Upper lobe of left lung (tissue), 6 donors: ENCODE data around the gene COTL1. TPM values are rescaled to one million over a fixed set of nuclear protein-coding genes. Genes with fewer than 3 reads are reported as not detected.

Source experiments
- ATAC-seq, 2 donors: fragments of 200-7000 bp; cut with Tn5 transposase; one replicate each; pipeline ENCODE4 v1.9.1; 2022; ENCODE audit warnings: mild to moderate bottlenecking in 2 of 2, moderate library complexity in 2 of 2; ENCODE audit not compliant: low FRiP score in 2 of 2
- DNase-seq, 2 donors: peaks; one replicate each; pipeline ENCODE4 v3.0.0-alpha.2; 2019 to 2020
- H3K27ac ChIP-seq, 4 donors: fragments of 200-600 bp; sonication (generic); one replicate each; pipeline ENCODE4 v1.5.1; 2016 to 2019
- H3K27me3 ChIP-seq, 4 donors: fragments of 200-600 bp; sonication (generic); one replicate each; pipeline ENCODE4 v1.5.1; 2017 to 2019
- H3K36me3 ChIP-seq, 4 donors: fragments of 200-600 bp; sonication (generic); one replicate each; pipeline ENCODE4 v1.5.1; 2016 to 2019
- H3K4me1 ChIP-seq, 4 donors: fragments of 200-600 bp; sonication (generic); one replicate each; pipeline ENCODE4 v1.5.1; 2018 to 2019
- H3K4me3 ChIP-seq, 4 donors: fragments of 200-600 bp; sonication (generic); one replicate each; pipeline ENCODE4 v1.5.1; 2017 to 2019; ENCODE audit warnings: mild to moderate bottlenecking in 2 of 4, moderate library complexity in 1 of 4
- H3K9me3 ChIP-seq, 4 donors: fragments of 200-600 bp; sonication (generic); one replicate each; pipeline ENCODE4 v1.5.1; 2018 to 2019
- CTCF ChIP-seq, 6 experiments: fragments of 450-650 bp in 4 of 6; fragments of 200-600 bp in 2 of 6; sonication (generic) in 2 of 6; IDR thresholded peaks; one replicate each; pipeline ENCODE4 v1.5.1; 2016 to 2019; ENCODE audit warnings: antibody characterized with exemption in 6 of 6
- EP300 ChIP-seq, 4 donors: sonication (generic); formaldehyde crosslinking; IDR thresholded peaks; one replicate each; pipeline ENCODE4 v1.5.1; 2017; ENCODE audit warnings: antibody characterized with exemption in 4 of 4, control low read depth in 2 of 4
- POLR2A ChIP-seq, 4 donors: fragments of 450-650 bp; IDR thresholded peaks; one replicate each; pipeline ENCODE4 v1.5.1; 2016 to 2017; ENCODE audit warnings: antibody characterized with exemption in 4 of 4, mild to moderate bottlenecking in 2 of 4
- POLR2AphosphoS5 ChIP-seq, 2 donors: sonication (generic); formaldehyde crosslinking; IDR thresholded peaks; one replicate each; pipeline ENCODE4 v1.5.1; 2017; ENCODE audit warnings: antibody characterized with exemption in 2 of 2
- WGBS, 2 donors: methylation state at CpG; one replicate each; pipeline ENCODE4 v1.1.5; 2017 to 2018; 5-methylcytosine and 5-hydroxymethylcytosine counted together
- total RNA-seq, 6 donors: library from RNA; depleted of rRNA in 4 of 6; stranded (reverse); fragments of >200 nt in 4 of 6; gene quantifications; one replicate each; pipeline versions ENCODE4 v1.1.0 to v1.2.1, GENCODE V29; 2016 to 2021
- donor health status: DM: no; HTN: no; CAD: no; lungs with moderate emphysema.
- donor health status: DM: no; HTN: yes; CAD: no; lungs with severe emphysema.

The COTL1 gene
- total RNA-seq, 6 donors from 2014 or later: 31.6 to 256 (median 75.6) TPM

GRCh38 chr16:84557504-84557903, 60.4 kb downstream of the COTL1 start:
- Histone ChIP-seq H3K27me3 (no peaks in the 10 kb centered on the region), H3K36me3 (no peaks in the 10 kb centered on the region), H3K9me3 (no peaks in the 10 kb centered on the region), H3K27ac (no peak overlapping the region), H3K4me3 (no peak overlapping the region), H3K4me1 (no peaks in the 10 kb centered on the region)
- no peak for TF ChIP-seq CTCF (IDR thresholded peaks at IDR 0.05)
- TF ChIP-seq POLR2AphosphoS5 (IDR thresholded peaks at IDR 0.05): no peak
- no peak for TF ChIP-seq POLR2A (IDR thresholded peaks at IDR 0.05)
- TF ChIP-seq EP300 (IDR thresholded peaks at IDR 0.05): no peak
- DNase-seq (no peak), ATAC-seq (no peak)
- 83 to 84% methylated on average over 6 of the region's 6 CpGs for WGBS, 2 donors

GRCh38 chr16:84557059-84557458, 60.8 kb downstream of the COTL1 start:
- WGBS, 2 donors: 56 to 61% methylated on average over 6 of the region's 6 CpGs
- H3K36me3 ChIP-seq: no peaks in the 10 kb centered on the region

GRCh38 chr16:84555418-84556196, 62.3 kb downstream of the COTL1 start:
- no peak for ATAC-seq
- Histone ChIP-seq H3K36me3 (no peaks in the 10 kb centered on the region), H3K27ac (no peak overlapping the region), H3K4me1 (no peaks in the 10 kb centered on the region), H3K9me3 (no peaks in the 10 kb centered on the region), H3K27me3 (no peaks in the 10 kb centered on the region), H3K4me3 (no peak overlapping the region)
- no peak for DNase-seq
- no peak for TF ChIP-seq CTCF (IDR thresholded peaks at IDR 0.05)
- TF ChIP-seq EP300 (IDR thresholded peaks at IDR 0.05): no peak
- TF ChIP-seq POLR2AphosphoS5 (IDR thresholded peaks at IDR 0.05): no peak
- TF ChIP-seq POLR2A (IDR thresholded peaks at IDR 0.05): no peak
- WGBS, 2 donors: 63 to 65% methylated on average over 18 to 19 of the region's 19 CpGs

More at GRCh38 chr16:84557059-84557458, 60.8 kb downstream of the COTL1 start:
- no peak overlapping the region for H3K27ac ChIP-seq
- H3K4me3 ChIP-seq: no peak overlapping the region
- ATAC-seq (no peak), DNase-seq (no peak)
- no peaks in the 10 kb centered on the region for H3K9me3 ChIP-seq
- H3K4me1 ChIP-seq: no peaks in the 10 kb centered on the region
- no peaks in the 10 kb centered on the region for H3K27me3 ChIP-seq
- TF ChIP-seq EP300 (IDR thresholded peaks at IDR 0.05) (no peak), POLR2AphosphoS5 (IDR thresholded peaks at IDR 0.05) (no peak), POLR2A (IDR thresholded peaks at IDR 0.05) (no peak), CTCF (IDR thresholded peaks at IDR 0.05) (no peak)

- DNase-seq: no peak
- TF ChIP-seq POLR2A (IDR thresholded peaks at IDR 0.05): no peak
- no peak for TF ChIP-seq POLR2AphosphoS5 (IDR thresholded peaks at IDR 0.05)
- no peak for TF ChIP-seq EP300 (IDR thresholded peaks at IDR 0.05)
- no peak for TF ChIP-seq CTCF (IDR thresholded peaks at IDR 0.05)
These were observed 63.1 kb downstream of the COTL1 start for GRCh38 chr16:84554627-84555328.

More at GRCh38 chr16:84554627-84555328, 63.1 kb downstream of the COTL1 start:
- Histone ChIP-seq H3K4me1 (no peaks in the 10 kb centered on the region), H3K27me3 (no peaks in the 10 kb centered on the region), H3K4me3 (no peak overlapping the region), H3K36me3 (no peaks in the 10 kb centered on the region), H3K9me3 (no peaks in the 10 kb centered on the region), H3K27ac (no peak overlapping the region)
- no peak for ATAC-seq
- 86 to 88% methylated on average over 10 to 11 of the region's 11 CpGs for WGBS, 2 donors
